K562 (cell line): ENCODE results near the gene CCR5AS.

ENCODE experiments used
- CBX1 ChIP-seq: sonication (generic); IDR thresholded peaks from 2 replicates; pipeline ENCODE4 v1.6.1; 2016; ENCODE audit warnings: antibody characterized with exemption, low read depth, mild to moderate bottlenecking
- CTCF ChIP-seq, 3 experiments: IDR thresholded peaks in 2 of 3; conservative IDR thresholded peaks in 1 of 3; 2 replicates each; pipeline ENCODE4 v1.5.1; 2011 to 2012; ENCODE audit warnings: low read length in 3 of 3, mild to moderate bottlenecking in 3 of 3, control low read depth in 2 of 3, improper control_type of control experiment in 1 of 3, inconsistent platforms in 1 of 3, low read depth in 1 of 3, mixed read lengths in 1 of 3, moderate library complexity in 1 of 3; ENCODE audit not compliant: insufficient read depth in 2 of 3
- FOXA1 ChIP-seq: fragments of 450-650 bp; IDR thresholded peaks from 2 replicates; pipeline ENCODE4 v1.6.1; 2016; ENCODE audit warnings: mild to moderate bottlenecking, borderline replicate concordance
- HDGF ChIP-seq: fragments of 450-650 bp; IDR thresholded peaks from 2 replicates; pipeline ENCODE4 v1.6.1; 2016
- HMG20B ChIP-seq: fragments of 250-450 bp; sonication (Bioruptor Pico); IDR thresholded peaks from 2 replicates; pipeline ENCODE4 v1.5.0; 2021; ENCODE audit warnings: mild to moderate bottlenecking
- MAX ChIP-seq: sonication (generic); formaldehyde crosslinking; IDR thresholded peaks from 2 replicates; pipeline ENCODE4 v1.9.0; 2022; ENCODE audit warnings: mild to moderate bottlenecking, missing genetic modification reagents
- NFIC ChIP-seq: fragments of 450-650 bp; IDR thresholded peaks from 2 replicates; pipeline ENCODE4 v1.6.1; 2017; ENCODE audit warnings: mild to moderate bottlenecking, inconsistent platforms
- NR2C2 ChIP-seq, 2 experiments: fragments of 200-800 bp in 1 of 2; sonication (Bioruptor generic) in 1 of 2; sonication (generic) in 1 of 2; formaldehyde crosslinking in 1 of 2; IDR thresholded peaks; 2 replicates each; pipeline versions ENCODE4 v1.6.1 to v1.8.0; 2016 to 2022; ENCODE audit warnings: mild to moderate bottlenecking in 1 of 2, missing compliant biosample characterization in 1 of 2, missing genetic modification characterization in 1 of 2, missing genetic modification reagents in 1 of 2
- POLR2A ChIP-seq: fragments of 450-650 bp; conservative IDR thresholded peaks from 2 replicates; pipeline ENCODE4 v1.6.1; 2016
- RAD21 ChIP-seq, 2 experiments: fragments of 250-450 bp in 1 of 2; fragments of 450-650 bp in 1 of 2; sonication (Bioruptor Pico) in 1 of 2; formaldehyde crosslinking in 1 of 2; IDR thresholded peaks in 1 of 2; conservative IDR thresholded peaks in 1 of 2; 2 replicates each; pipeline versions ENCODE4 v1.4.0 to v1.8.0; 2020 to 2022; ENCODE audit warnings: mild to moderate bottlenecking in 2 of 2, moderate library complexity in 1 of 2
- RBBP5 ChIP-seq: fragments of 200-600 bp; sonication (generic); IDR thresholded peaks from 2 replicates; pipeline ENCODE4 v1.6.1; 2012; ENCODE audit warnings: borderline replicate concordance, mild to moderate bottlenecking, low read length, control low read depth, inconsistent platforms; ENCODE audit not compliant: insufficient read depth, poor library complexity, severe bottlenecking
- THAP7 ChIP-seq: fragments of 250-450 bp; sonication (Bioruptor Pico); IDR thresholded peaks from 2 replicates; pipeline ENCODE4 v1.5.0; 2021
- U2AF1 ChIP-seq: fragments of 200-400 bp; formaldehyde crosslinking; optimal IDR thresholded peaks from 2 replicates; pipeline ENCODE3; 2017; ENCODE audit warnings: mild to moderate bottlenecking, low read depth, low read length, moderate library complexity
- YY1 ChIP-seq, 3 experiments: IDR thresholded peaks; 2 replicates each; pipeline ENCODE4 v1.6.1; 2011; ENCODE audit warnings: low read length in 2 of 3, mild to moderate bottlenecking in 2 of 3, moderate library complexity in 2 of 3, borderline replicate concordance in 1 of 3, control low read depth in 1 of 3, low read depth in 1 of 3; ENCODE audit not compliant: insufficient read depth in 3 of 3, insufficient replicate concordance in 2 of 3, control insufficient read depth in 1 of 3, insufficient read length in 1 of 3; ENCODE audit errors: extremely low read depth in 1 of 3

DNA sequence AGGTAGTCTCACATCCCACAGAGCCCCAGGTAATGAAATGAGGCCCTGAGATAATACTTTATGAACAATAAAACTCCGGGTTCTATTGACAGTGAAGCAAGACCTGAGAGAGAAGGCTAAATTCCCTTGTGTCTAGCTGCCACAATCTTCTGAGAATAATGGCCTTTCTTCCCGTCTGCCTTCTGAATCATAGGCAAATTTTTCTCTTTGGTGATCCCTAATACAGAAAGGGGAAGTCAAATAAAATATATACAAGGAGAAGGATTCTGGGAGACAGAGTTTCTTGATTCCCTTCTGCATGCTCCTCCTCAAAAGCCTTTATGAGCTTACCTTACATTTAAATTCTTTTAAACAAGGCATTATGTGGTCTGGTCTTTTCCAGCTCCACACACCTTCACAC lies 82.8 kb downstream of the CCR5AS start:
- TF ChIP-seq HDGF: no peak
- no peak for TF ChIP-seq POLR2A
- no peak for TF ChIP-seq THAP7
- TF ChIP-seq CTCF (IDR thresholded peaks at IDR 0.05 in 2 of 3, conservative IDR thresholded peaks at IDR 0.05 in 1 of 3; ENCODE audit: insufficient read depth in 2 of 3, low read depth in 1 of 3, low read length in 3 of 3): no peak
- TF ChIP-seq NR2C2 (CRISPR knock-in tag; IDR thresholded peaks at IDR 0.05): no peak
- no peak for TF ChIP-seq NR2C2 (tag; IDR thresholded peaks at IDR 0.05)
- no peak for TF ChIP-seq HMG20B
- no peak for TF ChIP-seq YY1 (IDR thresholded peaks at IDR 0.05; ENCODE audit: borderline replicate concordance in 1 of 3, control insufficient read depth in 1 of 3, extremely low read depth in 1 of 3, insufficient read depth in 3 of 3, insufficient read length in 1 of 3, insufficient replicate concordance in 2 of 3, low read depth in 1 of 3, low read length in 2 of 3)
- TF ChIP-seq RAD21 (CRISPR knock-in tag; conservative IDR thresholded peaks at IDR 0.05 in 1 of 2, IDR thresholded peaks at IDR 0.05 in 1 of 2): no peak
- TF ChIP-seq U2AF1: no peak
- TF ChIP-seq CBX1: no peak
- TF ChIP-seq MAX (CRISPR knock-in tag): no peak
- TF ChIP-seq NFIC: no peak
- no peak for TF ChIP-seq RBBP5
- TF ChIP-seq FOXA1: no peak
